SU-DHL-6 (cell line): ENCODE results near the gene ITGAV.

Experiments used
- H2AFZ ChIP-seq: fragments of 200-600 bp; sonication (generic); 2 replicates; pipeline ENCODE4 v1.6.1; 2014; ENCODE audit warnings: low read depth, mild to moderate bottlenecking, moderate library complexity, mixed read lengths, antibody characterized with exemption, low read length; ENCODE audit not compliant: severe bottlenecking
- H3F3A ChIP-seq: fragments of 200-600 bp; shearing (Covaris generic); 2 replicates; pipeline ENCODE4 v1.6.0; 2016; ENCODE audit warnings: antibody characterized with exemption, mild to moderate bottlenecking; ENCODE audit not compliant: insufficient read depth
- H3K27ac ChIP-seq: fragments of 200-600 bp; sonication (generic); 2 replicates; pipeline ENCODE4 v1.5.1; 2016; ENCODE audit warnings: low read depth, mild to moderate bottlenecking, low read length, moderate library complexity, mixed read lengths
- H3K27me3 ChIP-seq: fragments of 200-600 bp; sonication (generic), shearing (Covaris generic); 2 replicates; pipeline ENCODE4 v1.6.0; 2014; ENCODE audit warnings: mild to moderate bottlenecking, low read length
- H3K36me3 ChIP-seq: fragments of 200-600 bp; sonication (generic); 2 replicates; pipeline ENCODE4 v1.6.1; 2014; ENCODE audit warnings: mild to moderate bottlenecking, low read length, mixed read lengths
- H3K4me2 ChIP-seq: fragments of 300-600, 200-600 bp; shearing (Covaris generic), sonication (generic); 2 replicates; pipeline ENCODE4 v1.6.0; 2014; ENCODE audit warnings: low read length, low read depth, mild to moderate bottlenecking; ENCODE audit not compliant: poor library complexity, severe bottlenecking
- H3K4me3 ChIP-seq: fragments of 200-600 bp; sonication (generic); 2 replicates; pipeline ENCODE4 v1.5.1; 2014; ENCODE audit warnings: antibody characterized with exemption, low read length, mild to moderate bottlenecking, mixed read lengths; ENCODE audit not compliant: insufficient read depth, poor library complexity, severe bottlenecking
- H3K79me2 ChIP-seq: fragments of 200-600 bp; sonication (generic); 2 replicates; pipeline ENCODE4 v1.6.1; 2014; ENCODE audit warnings: mild to moderate bottlenecking, low read length, moderate library complexity; ENCODE audit not compliant: insufficient read depth
- H3K9ac ChIP-seq: fragments of 200-600 bp; sonication (generic); 2 replicates; pipeline ENCODE4 v1.7.0; 2014; ENCODE audit warnings: mild to moderate bottlenecking, low read length
- H3K9me2 ChIP-seq: fragments of 200-600 bp; sonication (generic); replicated peaks from 2 replicates; pipeline ENCODE4 v1.6.1; 2014; ENCODE audit warnings: low read length; ENCODE audit not compliant: insufficient read depth
- H3K9me3 ChIP-seq: fragments of 200-600 bp; sonication (generic); 2 replicates; pipeline ENCODE4 v1.6.1; 2014; ENCODE audit warnings: low read length, mixed read lengths; ENCODE audit not compliant: insufficient read depth
- H4K20me1 ChIP-seq: fragments of 200-600 bp; sonication (generic); 2 replicates; pipeline ENCODE4 v1.6.1; 2014; ENCODE audit warnings: low read depth, mild to moderate bottlenecking, antibody characterized with exemption, low read length, moderate library complexity, mixed read lengths
- EZH2phosphoT487 ChIP-seq: fragments of 200-600 bp; sonication (generic), shearing (Covaris generic); conservative IDR thresholded peaks from 2 replicates; pipeline ENCODE4 v1.6.1; 2018; ENCODE audit warnings: mild to moderate bottlenecking, antibody characterized with exemption, low read length, moderate library complexity, mixed read lengths
- TF ChIP-seq, protein P1 (sequence below): fragments of 200-600 bp; sonication (generic); IDR thresholded peaks from one replicate; pipeline ENCODE4 v1.5.1; 2017; ENCODE audit warnings: antibody characterized with exemption, mild to moderate bottlenecking, low read length, moderate library complexity; ENCODE audit not compliant: insufficient read depth, poor library complexity, severe bottlenecking

The ITGAV gene

DNA sequence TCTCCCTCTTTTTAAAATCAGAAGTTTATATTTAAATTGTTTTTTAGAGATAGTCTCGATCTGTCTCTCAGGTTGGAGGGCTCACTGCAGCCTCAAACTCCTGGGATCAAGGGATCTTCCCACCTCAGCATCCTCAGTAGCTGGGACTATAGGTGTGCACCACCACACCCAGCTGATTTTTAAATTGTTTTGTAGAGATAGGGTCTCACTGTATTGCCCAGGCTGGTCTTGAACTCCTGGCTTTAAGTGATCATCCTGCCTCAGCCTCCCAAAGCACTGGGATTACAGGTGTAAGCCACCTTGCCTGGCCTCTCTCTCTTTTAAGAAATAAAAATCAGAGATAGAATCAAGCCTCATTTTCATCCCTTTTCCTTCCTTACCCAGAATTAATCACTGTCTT, 126.1 kb downstream of the ITGAV start:
- no peaks in the 10 kb centered on the region for H3K9me3 ChIP-seq
- TF ChIP-seq, protein P1, sequence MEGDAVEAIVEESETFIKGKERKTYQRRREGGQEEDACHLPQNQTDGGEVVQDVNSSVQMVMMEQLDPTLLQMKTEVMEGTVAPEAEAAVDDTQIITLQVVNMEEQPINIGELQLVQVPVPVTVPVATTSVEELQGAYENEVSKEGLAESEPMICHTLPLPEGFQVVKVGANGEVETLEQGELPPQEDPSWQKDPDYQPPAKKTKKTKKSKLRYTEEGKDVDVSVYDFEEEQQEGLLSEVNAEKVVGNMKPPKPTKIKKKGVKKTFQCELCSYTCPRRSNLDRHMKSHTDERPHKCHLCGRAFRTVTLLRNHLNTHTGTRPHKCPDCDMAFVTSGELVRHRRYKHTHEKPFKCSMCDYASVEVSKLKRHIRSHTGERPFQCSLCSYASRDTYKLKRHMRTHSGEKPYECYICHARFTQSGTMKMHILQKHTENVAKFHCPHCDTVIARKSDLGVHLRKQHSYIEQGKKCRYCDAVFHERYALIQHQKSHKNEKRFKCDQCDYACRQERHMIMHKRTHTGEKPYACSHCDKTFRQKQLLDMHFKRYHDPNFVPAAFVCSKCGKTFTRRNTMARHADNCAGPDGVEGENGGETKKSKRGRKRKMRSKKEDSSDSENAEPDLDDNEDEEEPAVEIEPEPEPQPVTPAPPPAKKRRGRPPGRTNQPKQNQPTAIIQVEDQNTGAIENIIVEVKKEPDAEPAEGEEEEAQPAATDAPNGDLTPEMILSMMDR: no peak
- no peak for TF ChIP-seq EZH2phosphoT487
- no peak overlapping the region for H3K9ac ChIP-seq
- no peaks in the 10 kb centered on the region for H3K27me3 ChIP-seq
- no peaks in the 10 kb centered on the region for H3K79me2 ChIP-seq
- no peak overlapping the region for H3K4me2 ChIP-seq
- H3K36me3 ChIP-seq: no peaks in the 10 kb centered on the region
- H2AFZ ChIP-seq: no peak overlapping the region
- no peaks in the 10 kb centered on the region for H4K20me1 ChIP-seq
- H3K4me3 ChIP-seq: no peak overlapping the region
- H3K9me2 ChIP-seq: no peaks in the 10 kb centered on the region
- no peaks in the 10 kb centered on the region for H3F3A ChIP-seq
- no peak overlapping the region for H3K27ac ChIP-seq

DNA sequence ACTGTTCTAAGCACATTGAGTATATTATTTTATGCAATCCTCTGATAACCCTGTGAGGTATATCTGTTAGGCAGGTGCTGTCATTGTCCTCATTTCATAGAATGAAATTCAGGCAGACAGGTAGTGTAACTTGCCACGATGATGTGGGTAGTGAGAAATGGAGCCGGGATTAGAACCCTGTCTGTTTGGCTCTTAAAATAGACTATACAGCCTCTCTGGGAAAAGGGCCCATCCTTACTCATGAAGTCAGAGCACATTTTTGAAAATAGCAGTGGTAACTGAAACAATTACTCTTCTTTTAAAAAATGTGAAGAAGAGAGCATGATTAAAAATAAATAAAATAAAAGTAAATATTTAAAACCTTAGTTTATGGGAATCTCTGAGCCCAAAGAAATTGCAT, 127.0 kb downstream of the ITGAV start:
- no peaks in the 10 kb centered on the region for H4K20me1 ChIP-seq
- H3K27me3 ChIP-seq: no peaks in the 10 kb centered on the region
- H3K36me3 ChIP-seq: no peaks in the 10 kb centered on the region
- H3K4me2 ChIP-seq: no peak overlapping the region
- H3K9me2 ChIP-seq: no peaks in the 10 kb centered on the region
- no peaks in the 10 kb centered on the region for H3F3A ChIP-seq
- no peak overlapping the region for H3K27ac ChIP-seq
- H3K79me2 ChIP-seq: no peaks in the 10 kb centered on the region
- no peak overlapping the region for H2AFZ ChIP-seq
- H3K9me3 ChIP-seq: no peaks in the 10 kb centered on the region
- H3K4me3 ChIP-seq: no peak overlapping the region
- TF ChIP-seq, protein P1: no peak
- no peak for TF ChIP-seq EZH2phosphoT487
- no peak overlapping the region for H3K9ac ChIP-seq

DNA sequence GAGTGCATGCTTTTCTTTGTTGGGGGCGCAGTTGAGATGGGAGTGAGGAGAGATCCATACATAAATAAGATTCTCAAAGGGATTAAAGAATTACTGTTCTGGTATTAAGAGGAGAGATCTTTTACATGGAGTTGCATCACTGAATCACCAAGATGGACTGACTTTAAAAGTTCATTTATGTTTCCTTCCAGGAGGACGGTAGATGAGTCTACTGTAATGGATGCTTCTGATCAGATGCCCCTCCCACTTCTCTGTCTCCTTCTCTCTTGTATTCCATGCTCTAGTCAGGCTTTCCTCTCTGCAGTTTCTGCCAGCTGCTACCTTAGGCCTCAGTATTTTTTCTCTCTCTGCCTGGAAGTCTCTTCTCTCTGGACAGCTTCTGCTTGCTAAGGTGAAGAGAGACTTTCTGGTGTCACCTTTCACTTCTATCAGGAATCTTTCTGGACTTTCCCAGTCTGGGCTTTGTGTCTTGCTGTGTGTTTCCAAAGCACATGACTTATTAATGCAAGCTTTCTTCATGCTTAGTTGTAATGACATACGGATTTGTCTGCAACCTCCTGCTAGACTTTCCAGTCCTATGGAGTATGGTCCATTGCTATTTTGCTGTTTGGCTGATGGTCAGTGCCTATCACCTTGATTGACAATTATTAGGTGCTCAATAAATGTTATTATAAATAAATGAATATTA, 127.6 kb downstream of the ITGAV start:
- Histone ChIP-seq H3K4me2 (no peak overlapping the region), H4K20me1 (no peaks in the 10 kb centered on the region), H3K27me3 (no peaks in the 10 kb centered on the region), H3F3A (no peaks in the 10 kb centered on the region), H3K9me3 (no peaks in the 10 kb centered on the region), H3K4me3 (no peak overlapping the region), H3K36me3 (no peaks in the 10 kb centered on the region), H3K79me2 (no peaks in the 10 kb centered on the region), H2AFZ (no peak overlapping the region), H3K27ac (no peak overlapping the region), H3K9me2 (no peaks in the 10 kb centered on the region), H3K9ac (no peak overlapping the region)
- no peak for TF ChIP-seq EZH2phosphoT487
- TF ChIP-seq, protein P1: no peak
